ENCODE data around the gene GOLGA6L1.
"Not testable (repeated sequence)": the region's sequence is repeated elsewhere in the genome, so short reads cannot be mapped to it uniquely, and the experiment has no call there.

Gene GOLGA6L1

GRCh38 chr15:23136722-23137121 lies at the start of gene GOLGA6L1:
Gene GOLGA6L1, minus strand, starts transcription at chr15:23136822. Its CDS starts 91 bp downstream, at chr15:23136731.
- DNase-seq (ENCODE audit: low read depth): not testable (repeated sequence)

DNA sequence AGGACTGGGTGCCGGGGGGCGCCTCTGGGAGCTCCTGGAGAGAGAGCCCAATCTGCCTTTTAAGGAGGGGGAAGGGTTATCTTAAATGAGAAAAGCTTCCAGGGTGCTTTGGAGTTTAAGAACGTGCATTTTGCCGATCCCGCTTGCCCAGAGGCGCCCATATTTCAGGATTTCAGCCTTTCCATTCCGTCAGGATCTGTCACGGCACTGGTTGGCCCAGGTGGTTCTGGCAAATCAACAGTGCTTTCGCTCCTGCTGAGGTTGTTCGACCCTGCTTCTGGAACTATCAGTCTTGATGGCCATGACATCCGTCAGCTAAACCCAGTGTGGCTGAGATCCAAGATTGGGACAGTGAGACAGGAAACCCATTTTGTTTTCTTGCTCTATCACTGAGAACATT lies 44.6 kb upstream of the GOLGA6L1 start:
- not testable (repeated sequence) for DNase-seq (ENCODE audit: low read depth)

GRCh38 chr15:23180547-23180927 lies 43.9 kb upstream of the GOLGA6L1 start:
- DNase-seq (ENCODE audit: low read depth): not testable (repeated sequence)

- DNase-seq (ENCODE audit: low read depth): not testable (repeated sequence)
Measured at GRCh38 chr15:23179768-23180546, 43.3 kb upstream of the GOLGA6L1 start.

GRCh38 chr15:23176683-23177082 lies 40.1 kb upstream of the GOLGA6L1 start:
- not testable (repeated sequence) for DNase-seq (ENCODE audit: low read depth)

- not testable (repeated sequence) for DNase-seq (ENCODE audit: low read depth)
Measured at GRCh38 chr15:23175606-23176005, 39.0 kb upstream of the GOLGA6L1 start.

- DNase-seq (ENCODE audit: low read depth): not testable (repeated sequence)
Measured at GRCh38 chr15:23174609-23175140, 38.1 kb upstream of the GOLGA6L1 start.

DNA sequence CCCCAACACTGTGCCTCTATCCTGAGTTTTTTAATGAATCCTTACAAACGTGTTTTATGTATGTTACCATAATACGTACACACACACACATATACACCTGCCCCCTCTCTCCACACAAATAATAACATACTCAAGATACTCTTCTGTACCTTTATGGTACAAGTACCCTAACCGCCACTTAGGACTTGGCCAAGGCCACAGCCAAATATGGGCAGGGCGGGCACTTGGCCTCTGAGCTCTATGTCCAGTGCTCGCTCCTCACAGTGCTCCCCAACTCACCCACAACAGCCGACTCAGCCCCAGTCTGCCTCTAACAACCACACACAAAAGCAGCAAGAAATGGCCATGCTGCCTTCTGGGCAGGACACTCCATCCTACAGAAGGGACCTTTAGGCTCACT lies 3.8 kb downstream of the GOLGA6L1 start:
- not testable (repeated sequence) for DNase-seq (ENCODE audit: low read depth)

GRCh38 chr15:23118208-23118607 lies 18.4 kb downstream of the GOLGA6L1 start:
- DNase-seq (ENCODE audit: low read depth): no peak

- DNase-seq (ENCODE audit: low read depth): no peak
Measured at GRCh38 chr15:23095796-23096195, 40.8 kb downstream of the GOLGA6L1 start.

DNA sequence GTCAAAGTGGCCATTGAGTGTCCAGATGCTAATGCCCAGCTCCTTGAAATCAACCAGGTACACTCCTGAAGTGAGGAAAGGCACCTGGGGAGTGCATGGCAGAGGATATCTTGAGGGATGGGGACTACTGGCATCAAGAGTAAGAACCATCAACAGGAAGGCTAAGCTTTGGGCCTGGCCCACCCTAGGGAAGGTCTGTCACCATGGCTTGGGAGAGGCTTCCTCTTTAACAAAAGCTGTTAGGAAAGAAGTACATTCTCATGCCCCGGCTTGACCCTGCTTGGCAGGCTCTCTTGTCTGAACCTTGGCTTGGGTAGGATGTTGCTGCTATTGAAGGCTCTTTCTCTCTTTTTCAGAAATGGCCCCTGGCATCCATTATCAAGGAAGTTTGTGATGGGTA lies 53.5 kb downstream of the GOLGA6L1 start:
- no peak for DNase-seq (ENCODE audit: low read depth)

DNA sequence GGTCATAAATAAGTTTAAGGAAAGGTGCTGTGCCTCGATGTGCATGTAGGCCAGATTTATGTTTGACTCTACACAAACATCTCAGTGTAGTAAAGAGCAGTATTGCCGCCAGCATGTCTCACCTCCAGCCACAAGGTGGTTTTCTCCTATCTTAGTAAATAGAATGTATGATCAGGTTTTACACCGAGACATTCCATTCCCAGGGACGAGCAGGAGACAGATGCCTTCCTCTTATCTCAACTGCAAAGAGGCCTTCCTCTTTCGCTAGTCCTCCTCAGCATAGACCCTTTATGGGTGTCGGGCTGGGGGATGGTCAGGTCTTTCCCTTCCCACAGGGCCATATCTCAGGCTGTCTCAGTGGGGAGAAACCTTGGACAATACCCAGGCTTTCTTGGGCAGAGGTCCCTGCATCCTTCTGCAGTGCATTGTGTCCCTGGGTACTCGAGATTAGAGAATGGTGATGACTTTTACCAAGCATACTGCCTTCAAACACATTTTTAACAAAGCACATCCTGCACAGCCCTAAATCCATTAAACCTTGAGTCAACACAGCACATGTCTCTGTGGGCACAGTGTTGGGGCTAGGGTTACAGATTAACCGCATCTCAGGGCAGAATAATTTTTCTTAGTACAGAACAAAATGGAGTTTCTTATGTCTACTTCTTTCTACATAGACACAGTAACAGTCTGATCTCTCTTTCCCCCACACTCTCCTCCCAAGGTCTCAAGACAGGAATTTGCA lies 54.5 kb downstream of the GOLGA6L1 start:
- DNase-seq (ENCODE audit: low read depth): not testable (repeated sequence)

GRCh38 chr15:23081271-23081670 lies 55.4 kb downstream of the GOLGA6L1 start:
- no peak for DNase-seq (ENCODE audit: low read depth)

- DNase-seq (ENCODE audit: low read depth): no peak
Measured at GRCh38 chr15:23079766-23080165, 56.9 kb downstream of the GOLGA6L1 start.

Data from stimulated activated CD8-positive, alpha-beta memory T cell treated with anti-CD3 and anti-CD28 coated beads, Interleukin-7, amount 100 ng/mL, for 24 hours (primary cell).